SK-N-SH (cell line): ENCODE results near the gene ADCY5. TPM values are rescaled to one million over a fixed set of nuclear protein-coding genes. Genes with fewer than 3 reads are reported as not detected.

Source experiments
- CTCF ChIA-PET: fragments of 300-600, 350-600 bp; formaldehyde crosslinking; extraction: SDS; loops from one replicate; lab custom pipeline; 2021; lab: Yijun Ruan, JAX
- POLR2A ChIA-PET: fragments of 350-600 bp; sonication (Branson Sonifier 250); formaldehyde crosslinking; extraction: SDS; loops from one replicate; lab custom pipeline; 2020; ENCODE audit warnings: antibody characterized with exemption, inconsistent platforms; lab: Yijun Ruan, JAX
- DNase-seq: peaks from one replicate; pipeline ENCODE4 v3.0.0; 2012
- H2AFZ ChIP-seq: fragments of 200-600 bp; sonication (generic); 2 replicates; pipeline ENCODE4 v1.8.1; 2016; ENCODE audit warnings: antibody characterized with exemption, mild to moderate bottlenecking, low read depth
- H3F3A ChIP-seq: fragments of 200-600 bp; sonication (generic); replicated peaks from 2 replicates; pipeline ENCODE3; 2016; ENCODE audit warnings: antibody characterized with exemption, mild to moderate bottlenecking; ENCODE audit not compliant: insufficient read depth
- H3K27ac ChIP-seq, 2 experiments: fragments of 200-500 bp in 1 of 2; fragments of 200-600 bp in 1 of 2; sonication (Bioruptor generic) in 1 of 2; sonication (generic), shearing (Covaris generic) in 1 of 2; 2 replicates each; pipeline versions ENCODE4 v1.5.1 to v1.6.1; 2014 to 2016; ENCODE audit warnings: low read depth in 2 of 2, inconsistent platforms in 1 of 2, low read length in 1 of 2, mild to moderate bottlenecking in 1 of 2, mixed read lengths in 1 of 2
- H3K27me3 ChIP-seq: fragments of 200-600 bp; sonication (generic), shearing (Covaris generic); 2 replicates; pipeline ENCODE4 v1.6.1; 2016; ENCODE audit warnings: mixed run types; ENCODE audit not compliant: insufficient read depth
- H3K36me3 ChIP-seq, 2 experiments: fragments of 200-500 bp in 1 of 2; fragments of 200-600 bp in 1 of 2; sonication (Bioruptor generic) in 1 of 2; sonication (generic) in 1 of 2; replicated peaks in 1 of 2; 2 replicates each; pipeline versions ENCODE3 to v1.5.1; 2014 to 2016; ENCODE audit warnings: low read length in 1 of 2, mild to moderate bottlenecking in 1 of 2; ENCODE audit not compliant: insufficient read depth in 2 of 2, control insufficient read depth in 1 of 2
- H3K4me1 ChIP-seq, 2 experiments: fragments of 200-500 bp in 1 of 2; fragments of 200-600 bp in 1 of 2; sonication (Bioruptor generic) in 1 of 2; sonication (generic), shearing (Covaris generic) in 1 of 2; 2 replicates each; pipeline versions ENCODE4 v1.5.1 to v1.6.1; 2014 to 2016; ENCODE audit warnings: low read depth in 1 of 2, low read length in 1 of 2, mixed run types in 1 of 2; ENCODE audit not compliant: insufficient read depth in 2 of 2, control insufficient read depth in 1 of 2
- H3K4me2 ChIP-seq: fragments of 200-600 bp; sonication (generic), shearing (Covaris generic); 2 replicates; pipeline ENCODE4 v1.6.1; 2017; ENCODE audit warnings: mixed run types
- H3K4me3 ChIP-seq, 2 experiments: fragments of 200-500 bp in 1 of 2; fragments of 200-600 bp in 1 of 2; sonication (Bioruptor generic) in 1 of 2; sonication (generic), shearing (Covaris generic) in 1 of 2; 2 replicates each; pipeline versions ENCODE4 v1.5.1 to v1.8.1; 2014 to 2016; ENCODE audit warnings: low read depth in 2 of 2, inconsistent platforms in 1 of 2, low read length in 1 of 2, mild to moderate bottlenecking in 1 of 2, mixed read lengths in 1 of 2, moderate library complexity in 1 of 2
- H3K79me2 ChIP-seq: fragments of 200-600 bp; sonication (generic); 2 replicates; pipeline ENCODE4 v1.8.1; 2017; ENCODE audit warnings: mild to moderate bottlenecking; ENCODE audit not compliant: insufficient read depth
- H3K9ac ChIP-seq: fragments of 200-600 bp; sonication (generic); 2 replicates; pipeline ENCODE4 v1.6.1; 2017; ENCODE audit warnings: mixed run types
- H3K9me2 ChIP-seq: fragments of 200-600 bp; sonication (generic); 2 replicates; pipeline ENCODE4 v1.6.1; 2017; ENCODE audit warnings: mixed run types
- H3K9me3 ChIP-seq: fragments of 200-600 bp; sonication (generic); 2 replicates; pipeline ENCODE4 v1.6.1; 2017; ENCODE audit warnings: mixed run types, mild to moderate bottlenecking, moderate library complexity
- H4K20me1 ChIP-seq: fragments of 200-600 bp; sonication (generic); 2 replicates; pipeline ENCODE4 v1.6.1; 2017; ENCODE audit warnings: mild to moderate bottlenecking, mixed run types; ENCODE audit not compliant: insufficient read depth
- CHD2 ChIP-seq: fragments of 150-350 bp; IDR thresholded peaks from 2 replicates; pipeline ENCODE4 v1.6.1; 2018; ENCODE audit warnings: low read length; ENCODE audit not compliant: partially characterized antibody
- ELF1 ChIP-seq: IDR thresholded peaks from 2 replicates; pipeline ENCODE4 v1.4.0; 2012
- EP300 ChIP-seq, 2 experiments: IDR thresholded peaks; 2 replicates each; pipeline versions ENCODE4 v1.4.0 to v1.6.1; 2012; ENCODE audit warnings: borderline replicate concordance in 1 of 2, low read depth in 1 of 2, low read length in 1 of 2
- GABPA ChIP-seq: IDR thresholded peaks from 2 replicates; pipeline ENCODE4 v1.4.0; 2012; ENCODE audit warnings: low read depth, mild to moderate bottlenecking
- GATA2 ChIP-seq: sonication (generic); formaldehyde crosslinking; IDR thresholded peaks from 2 replicates; pipeline ENCODE4 v1.5.0; 2020; ENCODE audit warnings: mild to moderate bottlenecking, missing genetic modification reagents
- JUND ChIP-seq: IDR thresholded peaks from 2 replicates; pipeline ENCODE4 v1.4.0; 2012
- MEF2A ChIP-seq: IDR thresholded peaks from 2 replicates; pipeline ENCODE4 v1.4.0; 2012; ENCODE audit warnings: low read depth, borderline replicate concordance
- NRF1 ChIP-seq: IDR thresholded peaks from 2 replicates; pipeline ENCODE4 v1.6.1; 2012; ENCODE audit warnings: low read depth, mild to moderate bottlenecking, low read length
- POLR2AphosphoS5 ChIP-seq: IDR thresholded peaks from 2 replicates; pipeline ENCODE4 v1.6.1; 2012; ENCODE audit warnings: low read depth, low read length
- RAD21 ChIP-seq: IDR thresholded peaks from 2 replicates; pipeline ENCODE4 v1.6.1; 2012; ENCODE audit warnings: mild to moderate bottlenecking, low read length
- RCOR1 ChIP-seq: fragments of 150-350 bp; IDR thresholded peaks from 2 replicates; pipeline ENCODE4 v1.6.1; 2017; ENCODE audit warnings: antibody characterized with exemption, low read length
- SIN3A ChIP-seq: IDR thresholded peaks from 2 replicates; pipeline ENCODE4 v1.6.1; 2012; ENCODE audit warnings: low read depth, mild to moderate bottlenecking, low read length, moderate library complexity, borderline replicate concordance
- TAF1 ChIP-seq: IDR thresholded peaks from 2 replicates; pipeline ENCODE4 v1.6.1; 2012; ENCODE audit warnings: low read depth, mild to moderate bottlenecking, low read length, moderate library complexity, borderline replicate concordance
- TCF12 ChIP-seq: IDR thresholded peaks from 2 replicates; pipeline ENCODE4 v1.4.0; 2012
- TEAD4 ChIP-seq: IDR thresholded peaks from 2 replicates; pipeline ENCODE4 v1.4.0; 2012; ENCODE audit warnings: mild to moderate bottlenecking, borderline replicate concordance; ENCODE audit not compliant: insufficient read depth
- WGBS: methylation state at CpG from one replicate; pipeline ENCODE4 v1.1.6; 2017; ENCODE audit warnings: low lambda C conversion rate; 5-methylcytosine and 5-hydroxymethylcytosine counted together
- polyA plus RNA-seq, 3 experiments: library from polyadenylated mRNA; depleted of rRNA; stranded (reverse); fragments of >200 nt; gene quantifications; 2 replicates each; pipeline ENCODE4 v1.2.3, GENCODE V29; 2012
- TF ChIP-seq, protein P1 (sequence below): IDR thresholded peaks from 2 replicates; pipeline ENCODE4 v1.6.1; 2012; ENCODE audit warnings: mild to moderate bottlenecking, low read depth, low read length, moderate library complexity
- TF ChIP-seq, protein P2 (sequence below): IDR thresholded peaks from 2 replicates; pipeline ENCODE4 v1.4.0; 2012; ENCODE audit warnings: low read depth, borderline replicate concordance
- TF ChIP-seq, protein P3 (sequence below): IDR thresholded peaks from 2 replicates; pipeline ENCODE4 v1.4.0; 2012; ENCODE audit warnings: low read depth, borderline replicate concordance
- TF ChIP-seq, protein P4 (sequence below): fragments of 150-350 bp; IDR thresholded peaks from 2 replicates; pipeline ENCODE4 v1.6.1; 2017; ENCODE audit warnings: antibody characterized with exemption, low read length, low read depth, borderline replicate concordance

Gene ADCY5
- polyA plus RNA-seq, 1 of the 3 experiments (the other 2 are of a cell fraction), result 0.21 TPM

DNA sequence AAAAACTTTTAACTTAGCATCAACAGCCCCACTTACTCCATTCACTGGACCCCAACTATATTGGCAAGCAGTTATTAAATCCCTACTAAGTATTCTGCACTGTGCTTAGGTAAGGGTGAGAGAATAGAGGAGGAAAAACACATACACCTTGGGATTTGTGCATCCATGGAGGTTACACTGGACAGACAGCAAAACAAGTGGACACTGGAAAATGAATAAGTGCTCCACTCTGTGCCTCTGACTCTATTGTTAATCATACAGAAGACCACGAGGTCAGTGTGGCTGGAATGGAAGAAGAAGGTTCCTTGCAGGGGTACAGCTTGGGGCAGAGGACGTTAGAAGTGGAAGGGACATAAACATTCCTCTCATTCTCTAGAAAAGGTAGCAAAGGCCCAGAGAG, 3.2 kb downstream of the ADCY5 start:
- ChIA-PET POLR2A (no interaction called here), CTCF (interaction anchor here (1.1 to 4.5 kb wide), 4 partner anchors 20 to 116 kb away, joined by 3 to 13 read pairs (median 5); no protein-coding TSS in a partner anchor)
- H4K20me1 ChIP-seq, result no peaks in the 10 kb centered on the region
- no peaks in the 10 kb centered on the region for H3K36me3 ChIP-seq
- H3K27ac ChIP-seq, result no peak overlapping the region
- TF ChIP-seq RAD21, result no peak
- TF ChIP-seq, protein P1, sequence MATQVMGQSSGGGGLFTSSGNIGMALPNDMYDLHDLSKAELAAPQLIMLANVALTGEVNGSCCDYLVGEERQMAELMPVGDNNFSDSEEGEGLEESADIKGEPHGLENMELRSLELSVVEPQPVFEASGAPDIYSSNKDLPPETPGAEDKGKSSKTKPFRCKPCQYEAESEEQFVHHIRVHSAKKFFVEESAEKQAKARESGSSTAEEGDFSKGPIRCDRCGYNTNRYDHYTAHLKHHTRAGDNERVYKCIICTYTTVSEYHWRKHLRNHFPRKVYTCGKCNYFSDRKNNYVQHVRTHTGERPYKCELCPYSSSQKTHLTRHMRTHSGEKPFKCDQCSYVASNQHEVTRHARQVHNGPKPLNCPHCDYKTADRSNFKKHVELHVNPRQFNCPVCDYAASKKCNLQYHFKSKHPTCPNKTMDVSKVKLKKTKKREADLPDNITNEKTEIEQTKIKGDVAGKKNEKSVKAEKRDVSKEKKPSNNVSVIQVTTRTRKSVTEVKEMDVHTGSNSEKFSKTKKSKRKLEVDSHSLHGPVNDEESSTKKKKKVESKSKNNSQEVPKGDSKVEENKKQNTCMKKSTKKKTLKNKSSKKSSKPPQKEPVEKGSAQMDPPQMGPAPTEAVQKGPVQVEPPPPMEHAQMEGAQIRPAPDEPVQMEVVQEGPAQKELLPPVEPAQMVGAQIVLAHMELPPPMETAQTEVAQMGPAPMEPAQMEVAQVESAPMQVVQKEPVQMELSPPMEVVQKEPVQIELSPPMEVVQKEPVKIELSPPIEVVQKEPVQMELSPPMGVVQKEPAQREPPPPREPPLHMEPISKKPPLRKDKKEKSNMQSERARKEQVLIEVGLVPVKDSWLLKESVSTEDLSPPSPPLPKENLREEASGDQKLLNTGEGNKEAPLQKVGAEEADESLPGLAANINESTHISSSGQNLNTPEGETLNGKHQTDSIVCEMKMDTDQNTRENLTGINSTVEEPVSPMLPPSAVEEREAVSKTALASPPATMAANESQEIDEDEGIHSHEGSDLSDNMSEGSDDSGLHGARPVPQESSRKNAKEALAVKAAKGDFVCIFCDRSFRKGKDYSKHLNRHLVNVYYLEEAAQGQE, result no peak
- TF ChIP-seq, protein P2, sequence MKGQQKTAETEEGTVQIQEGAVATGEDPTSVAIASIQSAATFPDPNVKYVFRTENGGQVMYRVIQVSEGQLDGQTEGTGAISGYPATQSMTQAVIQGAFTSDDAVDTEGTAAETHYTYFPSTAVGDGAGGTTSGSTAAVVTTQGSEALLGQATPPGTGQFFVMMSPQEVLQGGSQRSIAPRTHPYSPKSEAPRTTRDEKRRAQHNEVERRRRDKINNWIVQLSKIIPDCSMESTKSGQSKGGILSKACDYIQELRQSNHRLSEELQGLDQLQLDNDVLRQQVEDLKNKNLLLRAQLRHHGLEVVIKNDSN, result no peak
- TF ChIP-seq EP300 (IDR thresholded peaks at IDR 0.05; ENCODE audit: borderline replicate concordance in 1 of 2, low read depth in 1 of 2, low read length in 1 of 2), result no peak
- TF ChIP-seq, protein P3, sequence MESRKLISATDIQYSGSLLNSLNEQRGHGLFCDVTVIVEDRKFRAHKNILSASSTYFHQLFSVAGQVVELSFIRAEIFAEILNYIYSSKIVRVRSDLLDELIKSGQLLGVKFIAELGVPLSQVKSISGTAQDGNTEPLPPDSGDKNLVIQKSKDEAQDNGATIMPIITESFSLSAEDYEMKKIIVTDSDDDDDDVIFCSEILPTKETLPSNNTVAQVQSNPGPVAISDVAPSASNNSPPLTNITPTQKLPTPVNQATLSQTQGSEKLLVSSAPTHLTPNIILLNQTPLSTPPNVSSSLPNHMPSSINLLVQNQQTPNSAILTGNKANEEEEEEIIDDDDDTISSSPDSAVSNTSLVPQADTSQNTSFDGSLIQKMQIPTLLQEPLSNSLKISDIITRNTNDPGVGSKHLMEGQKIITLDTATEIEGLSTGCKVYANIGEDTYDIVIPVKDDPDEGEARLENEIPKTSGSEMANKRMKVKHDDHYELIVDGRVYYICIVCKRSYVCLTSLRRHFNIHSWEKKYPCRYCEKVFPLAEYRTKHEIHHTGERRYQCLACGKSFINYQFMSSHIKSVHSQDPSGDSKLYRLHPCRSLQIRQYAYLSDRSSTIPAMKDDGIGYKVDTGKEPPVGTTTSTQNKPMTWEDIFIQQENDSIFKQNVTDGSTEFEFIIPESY, result no peak
- TF ChIP-seq MEF2A, result no peak
- no peak for TF ChIP-seq GABPA
- no peak for TF ChIP-seq ELF1
- no peak for TF ChIP-seq GATA2 (CRISPR knock-in tag)
- no peak overlapping the region for H2AFZ ChIP-seq
- H3K9me3 ChIP-seq, result no peaks in the 10 kb centered on the region
- H3K4me1 ChIP-seq, result peaks cover 0 to 5% of the 10 kb centered on the region in 2 experiments; a peak in 1 of 4 replicates
- DNase-seq, result no peak
- no peaks in the 10 kb centered on the region for H3K9me2 ChIP-seq
- H3K4me3 ChIP-seq, result no peak overlapping the region
- H3K9ac ChIP-seq, result no peak overlapping the region
- 16% methylated on average over 2 of the region's 2 CpGs for WGBS
- H3K79me2 ChIP-seq, result no peaks in the 10 kb centered on the region
- H3K27me3 ChIP-seq, result peaks cover 52% of the 10 kb centered on the region
- no peak overlapping the region for H3K4me2 ChIP-seq
- no peaks in the 10 kb centered on the region for H3F3A ChIP-seq

DNA sequence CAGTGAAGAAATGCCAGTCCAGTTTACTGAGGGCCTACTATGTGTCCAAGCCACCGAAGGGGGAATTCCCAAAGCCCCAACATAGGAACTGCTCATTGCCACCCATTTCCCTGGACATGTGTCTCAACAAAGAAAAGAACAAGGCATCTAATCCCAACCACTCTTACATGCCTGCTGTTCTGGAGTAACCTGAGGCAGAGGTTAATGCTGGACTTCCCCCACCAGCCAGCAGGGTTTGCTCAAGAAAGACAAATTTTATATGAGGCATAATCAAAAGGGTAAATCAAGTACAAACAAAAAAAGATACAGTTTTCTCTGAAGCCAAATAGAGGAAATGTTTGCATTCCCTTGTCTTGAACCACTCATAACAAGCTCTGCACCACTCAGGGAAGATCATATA, 4.1 kb downstream of the ADCY5 start:
- Histone ChIP-seq H2AFZ (no peak overlapping the region), H3K27me3 (peaks cover 48% of the 10 kb centered on the region), H3K9me3 (no peaks in the 10 kb centered on the region)
- TF ChIP-seq RCOR1 (no peak), ELF1 (no peak), POLR2AphosphoS5 (no peak), RAD21 (no peak), TCF12 (no peak), CHD2 (no peak), NRF1 (no peak), JUND (no peak), TEAD4 (no peak), SIN3A (no peak), TAF1 (no peak)
- TF ChIP-seq, protein P3, result no peak
- TF ChIP-seq, protein P4, sequence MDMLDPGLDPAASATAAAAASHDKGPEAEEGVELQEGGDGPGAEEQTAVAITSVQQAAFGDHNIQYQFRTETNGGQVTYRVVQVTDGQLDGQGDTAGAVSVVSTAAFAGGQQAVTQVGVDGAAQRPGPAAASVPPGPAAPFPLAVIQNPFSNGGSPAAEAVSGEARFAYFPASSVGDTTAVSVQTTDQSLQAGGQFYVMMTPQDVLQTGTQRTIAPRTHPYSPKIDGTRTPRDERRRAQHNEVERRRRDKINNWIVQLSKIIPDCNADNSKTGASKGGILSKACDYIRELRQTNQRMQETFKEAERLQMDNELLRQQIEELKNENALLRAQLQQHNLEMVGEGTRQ, result no peak

More for the DNA sequence above, 4.1 kb downstream of the ADCY5 start:
- Histone ChIP-seq H3F3A (no peaks in the 10 kb centered on the region), H3K36me3 (no peaks in the 10 kb centered on the region), H3K4me2 (no peak overlapping the region), H3K9ac (no peak overlapping the region), H3K79me2 (no peaks in the 10 kb centered on the region), H4K20me1 (no peaks in the 10 kb centered on the region), H3K4me1 (peaks cover 0 to 2% of the 10 kb centered on the region in 2 experiments; a peak in 1 of 4 replicates), H3K4me3 (no peak overlapping the region), H3K27ac (no peak overlapping the region), H3K9me2 (no peaks in the 10 kb centered on the region)
- DNase-seq, result no peak
- 8% methylated on average over 1 of the region's 1 CpG for WGBS
- ChIA-PET POLR2A (no interaction called here), CTCF (interaction anchor here (1.1 to 4.5 kb wide), 4 partner anchors 19 to 115 kb away, joined by 3 to 13 read pairs (median 5); no protein-coding TSS in a partner anchor)
